Neural crest cell (in vitro differentiated cells): ENCODE data around the gene GCNA. TPM values are rescaled to one million over a fixed set of nuclear protein-coding genes. Genes with fewer than 3 reads are reported as not detected.
"Not testable (repeated sequence)": the region's sequence is repeated elsewhere in the genome, so short reads cannot be mapped to it uniquely, and the experiment has no call there.

ENCODE experiments used
- DNase-seq: peaks from one replicate; pipeline ENCODE4 v3.0.0; 2021; ENCODE audit warnings: low read depth, mixed read lengths, low spot score
- H3K27ac Mint-ChIP-seq: one replicate; pipeline ENCODE4 v1.8.0; 2021; ENCODE audit warnings: mild to moderate bottlenecking, mixed read lengths; ENCODE audit not compliant: unreplicated experiment
- H3K27me3 Mint-ChIP-seq: 2 replicates; pipeline ENCODE4 v1.8.0; 2021; ENCODE audit warnings: low read depth, mild to moderate bottlenecking, mixed read lengths
- H3K36me3 Mint-ChIP-seq: 2 replicates; pipeline ENCODE4 v1.8.0; 2021; ENCODE audit warnings: low read depth, mild to moderate bottlenecking, mixed read lengths
- H3K4me1 Mint-ChIP-seq: 2 replicates; pipeline ENCODE4 v1.8.0; 2021; ENCODE audit warnings: mixed read lengths
- H3K4me3 Mint-ChIP-seq: one replicate; pipeline ENCODE4 v1.8.0; 2021; ENCODE audit warnings: mild to moderate bottlenecking, mixed read lengths
- H3K9me3 Mint-ChIP-seq: 2 replicates; pipeline ENCODE4 v1.8.0; 2021; ENCODE audit warnings: mixed read lengths
- CTCF ChIP-seq: fragments of 200-600 bp; sonication (generic); conservative IDR thresholded peaks from 2 replicates; pipeline ENCODE4 v1.5.0; 2021; ENCODE audit warnings: antibody characterized with exemption, mild to moderate bottlenecking
- total RNA-seq: library from RNA; stranded (reverse); gene quantifications from 2 replicates; pipeline ENCODE4 v1.2.1, GENCODE V29; 2021

GCNA gene
- total RNA-seq, 1 donor from 2014 or later: 2.0 TPM

GRCh38 chrX:71549986-71550385, 28.3 kb upstream of the GCNA start:
- Mint-ChIP-seq H3K27ac (no peak overlapping the region), H3K27me3 (no peaks in the 10 kb centered on the region), H3K9me3 (no peaks in the 10 kb centered on the region), H3K36me3 (peaks cover 12% of the 10 kb centered on the region), H3K4me3 (no peak overlapping the region), H3K4me1 (no peaks in the 10 kb centered on the region)
- no peak for DNase-seq
- no peak for TF ChIP-seq CTCF

GRCh38 chrX:71550578-71550977, 27.7 kb upstream of the GCNA start:
- DNase-seq: no peak
- Mint-ChIP-seq H3K9me3 (no peaks in the 10 kb centered on the region), H3K4me1 (no peaks in the 10 kb centered on the region), H3K27me3 (no peaks in the 10 kb centered on the region), H3K27ac (no peak overlapping the region), H3K36me3 (peaks cover 12% of the 10 kb centered on the region), H3K4me3 (no peak overlapping the region)
- no peak for TF ChIP-seq CTCF

GRCh38 chrX:71556036-71556435, 22.2 kb upstream of the GCNA start:
- Mint-ChIP-seq H3K9me3 (no peaks in the 10 kb centered on the region), H3K4me3 (no peak overlapping the region), H3K36me3 (peaks cover 13% of the 10 kb centered on the region), H3K27ac (no peak overlapping the region), H3K27me3 (no peaks in the 10 kb centered on the region), H3K4me1 (no peaks in the 10 kb centered on the region)
- DNase-seq: no peak
- TF ChIP-seq CTCF: no peak

- Mint-ChIP-seq H3K27ac (no peak overlapping the region), H3K4me1 (no peaks in the 10 kb centered on the region), H3K9me3 (no peaks in the 10 kb centered on the region), H3K27me3 (no peaks in the 10 kb centered on the region), H3K4me3 (no peak overlapping the region), H3K36me3 (peaks cover 17% of the 10 kb centered on the region)
- no peak for TF ChIP-seq CTCF
- no peak for DNase-seq
Observed at GRCh38 chrX:71558920-71559319, 19.3 kb upstream of the GCNA start.

GRCh38 chrX:71559773-71560172, 18.5 kb upstream of the GCNA start:
- H3K9me3 Mint-ChIP-seq, H3K4me3 Mint-ChIP-seq, DNase-seq, H3K27me3 Mint-ChIP-seq, H3K27ac Mint-ChIP-seq, H3K4me1 Mint-ChIP-seq: not testable (repeated sequence)
- peaks cover 18% of the 10 kb centered on the region for H3K36me3 Mint-ChIP-seq

- Mint-ChIP-seq H3K36me3 (peaks cover 24% of the 10 kb centered on the region), H3K4me3 (no peak overlapping the region), H3K9me3 (no peaks in the 10 kb centered on the region), H3K27ac (no peak overlapping the region), H3K27me3 (no peaks in the 10 kb centered on the region), H3K4me1 (no peaks in the 10 kb centered on the region)
- TF ChIP-seq CTCF: no peak
- no peak for DNase-seq
Observed at GRCh38 chrX:71563921-71564320, 14.3 kb upstream of the GCNA start.
